Tibial artery (tissue), 4 donors: Measurements from ENCODE around the gene SLC43A2.

ENCODE experiments used
- DNase-seq, 2 donors: peaks; one replicate each; pipeline ENCODE4 v3.0.0-alpha.2; 2019
- H3K27ac ChIP-seq, 2 donors: fragments of 200-600 bp; sonication (generic) in 1 of 2; 1 replicate in 1 of 2; 2 replicates in 1 of 2; pipeline ENCODE4 v1.5.1; 2018 to 2019; ENCODE audit warnings: mild to moderate bottlenecking in 1 of 2
- H3K27me3 ChIP-seq, 2 donors: fragments of 200-600 bp; sonication (generic) in 1 of 2; one replicate each; pipeline versions ENCODE4 v1.5.1 to v1.6.0; 2016 to 2019
- H3K36me3 ChIP-seq, 3 donors: fragments of 200-600 bp; sonication (generic) in 2 of 3; one replicate each; pipeline ENCODE4 v1.5.1; 2016 to 2019; ENCODE audit warnings: mild to moderate bottlenecking in 2 of 3
- H3K4me1 ChIP-seq, 4 donors: fragments of 200-600 bp; sonication (generic) in 2 of 4; 1 replicate in 3 of 4; 2 replicates in 1 of 4; pipeline ENCODE4 v1.5.1; 2016 to 2019
- H3K4me3 ChIP-seq, 2 donors: fragments of 200-600 bp; sonication (generic) in 1 of 2; 1 replicate in 1 of 2; 2 replicates in 1 of 2; pipeline ENCODE4 v1.5.1; 2018 to 2019; ENCODE audit warnings: mild to moderate bottlenecking in 2 of 2
- H3K9me3 ChIP-seq, 3 donors: fragments of 200-600 bp; sonication (generic) in 1 of 3; one replicate each; pipeline ENCODE4 v1.5.1; 2016 to 2019
- CTCF ChIP-seq, 2 experiments: fragments of 200-600 bp in 1 of 2; fragments of 450-650 bp in 1 of 2; IDR thresholded peaks; one replicate each; pipeline ENCODE4 v1.5.1; 2017 to 2019; ENCODE audit warnings: antibody characterized with exemption in 2 of 2, mild to moderate bottlenecking in 1 of 2, moderate library complexity in 1 of 2
- intact Hi-C: fragments of 100-400 bp; cut with DNase I; formaldehyde crosslinking; loops from one replicate; pipeline ENCODE4 v1.15.0; 2023; ENCODE audit warnings: low total_unique reads

The SLC43A2 gene

GRCh38 chr17:1649844-1650501, 21.3 kb upstream of the SLC43A2 start, which contains the start of gene RILP:
TSS of gene RILP (minus strand) at chr17:1649866. CDS start at chr17:1649804, 62 bp downstream.
- TF ChIP-seq CTCF (IDR thresholded peaks at IDR 0.05): no peak
- no peaks in the 10 kb centered on the region for H3K9me3 ChIP-seq
- H3K27me3 ChIP-seq: no peaks in the 10 kb centered on the region
- DNase-seq: peak; percentile 74 to 92
- peak within 1 kb of the TSS; percentile 95 to 96 for H3K27ac ChIP-seq
- H3K36me3 ChIP-seq: peaks cover 46 to 52% (median 46%) of the 10 kb centered on the region in 3 donors
- intact Hi-C loops: loop anchor here (5.0 to 10.0 kb wide), 4 partner anchors 55 to 385 kb away; partner anchors contain the start of gene DPH1
- H3K4me3 ChIP-seq: peak within 1 kb of the TSS; percentile 75 to 78
- H3K4me1 ChIP-seq: peaks cover 0 to 34% (median 26%) of the 10 kb centered on the region in 4 donors

GRCh38 chr17:1648963-1649843, 20.6 kb upstream of the SLC43A2 start:
- peak; percentile 94 to 97 for DNase-seq
- Histone ChIP-seq H3K27ac (peak overlapping the region; percentile 95 to 96), H3K4me1 (peaks cover 0 to 38% (median 27%) of the 10 kb centered on the region in 4 donors), H3K9me3 (no peaks in the 10 kb centered on the region), H3K27me3 (no peaks in the 10 kb centered on the region), H3K4me3 (peak overlapping the region; percentile 75 to 78), H3K36me3 (peaks cover 38 to 44% (median 38%) of the 10 kb centered on the region in 3 donors)
- intact Hi-C loops: loop anchor here (5.0 to 10.0 kb wide), 2 partner anchors 77 to 384 kb away; no protein-coding TSS in a partner anchor
- peak; percentile 18 to 92 for TF ChIP-seq CTCF (IDR thresholded peaks at IDR 0.05)

GRCh38 chr17:1648173-1648962, 19.7 kb upstream of the SLC43A2 start:
- Histone ChIP-seq H3K27ac (peak overlapping the region; percentile 89 to 95), H3K27me3 (no peaks in the 10 kb centered on the region), H3K4me3 (peak overlapping the region; percentile 75 to 78), H3K36me3 (peaks cover 30 to 36% (median 30%) of the 10 kb centered on the region in 3 donors), H3K4me1 (peaks cover 0 to 47% (median 34%) of the 10 kb centered on the region in 4 donors), H3K9me3 (no peaks in the 10 kb centered on the region)
- peak in 1 of 2 donors; percentile 47 for DNase-seq
- intact Hi-C loops: loop anchor here (5.0 to 10.0 kb wide), 2 partner anchors 76 to 384 kb away; no protein-coding TSS in a partner anchor
- TF ChIP-seq CTCF (IDR thresholded peaks at IDR 0.05): peak in 1 of 2 experiments; percentile 89

- no peak for TF ChIP-seq CTCF (IDR thresholded peaks at IDR 0.05)
- H3K4me1 ChIP-seq: peaks cover 0 to 49% (median 36%) of the 10 kb centered on the region in 4 donors
- intact Hi-C loops: loop anchor here (5.0 to 10.0 kb wide), 2 partner anchors 75 to 383 kb away; no protein-coding TSS in a partner anchor
Observed at GRCh38 chr17:1647802-1648171, 19.2 kb upstream of the SLC43A2 start.

More at GRCh38 chr17:1647802-1648171, 19.2 kb upstream of the SLC43A2 start:
- Histone ChIP-seq H3K9me3 (no peaks in the 10 kb centered on the region), H3K4me3 (peak overlapping the region; percentile 75 to 78), H3K27ac (peak overlapping the region; percentile 89 to 95), H3K36me3 (peaks cover 24 to 30% (median 24%) of the 10 kb centered on the region in 3 donors), H3K27me3 (no peaks in the 10 kb centered on the region)
- no peak for DNase-seq
